NOMO-1 (cell line): ENCODE data around the gene LDHD.
A peak's percentile ranks its signal among the peaks of the same experiment; 100 is the strongest.

Experiments
- DNase-seq, 2 experiments: peaks; one replicate each; lab custom pipeline; 2025; ENCODE audit not compliant: unreplicated experiment in 2 of 2; lab: John Stamatoyannopoulos, UW

The LDHD gene

GRCh38 chr16:75083813-75084212 is 32.8 kb downstream of the LDHD start:
- no peak for DNase-seq

DNA sequence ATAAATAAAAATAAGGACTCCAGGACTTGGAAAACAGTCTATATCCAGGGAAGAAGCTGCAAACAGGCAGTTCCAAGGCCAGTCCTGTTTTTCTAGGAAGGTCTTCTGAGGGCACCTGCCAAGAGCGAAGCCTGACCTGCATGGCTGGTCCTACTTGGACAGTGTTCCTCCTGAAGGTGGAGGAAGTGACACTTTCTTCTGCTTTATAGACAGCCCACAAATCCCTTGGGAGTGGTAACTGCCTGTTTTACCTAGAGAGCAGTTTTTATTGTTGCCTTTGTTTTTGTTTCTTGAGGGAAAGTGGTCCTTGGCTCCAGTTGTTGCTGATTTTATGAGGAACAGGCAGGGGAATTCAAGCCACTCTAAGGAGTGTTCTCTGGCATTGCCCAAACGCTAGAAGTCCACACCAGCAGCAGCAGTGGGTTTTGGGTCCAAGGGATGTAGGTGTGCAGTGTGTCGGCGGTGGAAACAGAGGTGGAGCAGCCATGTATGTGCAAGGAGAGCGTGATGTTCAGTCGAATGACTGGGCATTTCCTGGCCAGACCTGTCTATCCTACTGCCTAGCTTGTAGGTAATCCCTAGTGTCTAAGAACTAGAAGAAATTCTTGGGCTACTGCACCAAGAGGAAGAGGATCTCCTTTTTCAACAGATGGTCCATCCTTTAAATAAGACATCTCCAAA is 35.3 kb downstream of the LDHD start:
- no peak for DNase-seq

- no peak for DNase-seq
Observed at GRCh38 chr16:75080205-75081029, 36.2 kb downstream of the LDHD start.

DNA sequence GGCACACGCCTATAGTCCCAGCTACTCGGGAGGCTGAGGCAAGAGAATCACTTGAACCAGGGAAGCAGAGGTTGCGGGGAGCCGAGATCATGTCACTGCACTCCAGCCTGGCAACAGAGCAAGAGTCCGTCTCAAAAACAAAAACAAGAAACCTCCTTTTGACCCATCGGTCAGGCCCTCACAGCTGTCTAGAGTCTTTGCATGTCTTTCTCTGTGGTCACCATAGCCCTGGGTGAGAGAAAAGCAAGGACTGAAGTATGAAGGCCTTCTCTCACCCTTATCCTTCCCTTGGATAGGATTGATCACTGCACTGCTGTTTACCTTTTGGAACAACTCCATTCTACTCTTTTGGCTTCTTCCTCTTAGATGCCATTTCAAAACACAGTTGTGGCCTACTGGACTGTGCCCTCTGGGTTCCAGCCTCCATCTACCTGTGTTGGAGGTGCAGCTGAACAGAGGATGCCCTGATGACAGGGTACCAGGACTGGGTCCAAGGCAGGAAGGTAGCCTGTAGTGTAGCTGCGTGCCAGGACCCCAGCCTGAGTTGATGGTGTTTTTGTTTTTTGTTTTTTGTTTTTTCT is 37.1 kb downstream of the LDHD start:
- DNase-seq: no peak

GRCh38 chr16:75078886-75079285 is 37.7 kb downstream of the LDHD start:
- DNase-seq: no peak

- peak in 1 of 2 experiments; percentile 30 for DNase-seq
Observed at GRCh38 chr16:75075688-75076268, 40.8 kb downstream of the LDHD start.

DNA sequence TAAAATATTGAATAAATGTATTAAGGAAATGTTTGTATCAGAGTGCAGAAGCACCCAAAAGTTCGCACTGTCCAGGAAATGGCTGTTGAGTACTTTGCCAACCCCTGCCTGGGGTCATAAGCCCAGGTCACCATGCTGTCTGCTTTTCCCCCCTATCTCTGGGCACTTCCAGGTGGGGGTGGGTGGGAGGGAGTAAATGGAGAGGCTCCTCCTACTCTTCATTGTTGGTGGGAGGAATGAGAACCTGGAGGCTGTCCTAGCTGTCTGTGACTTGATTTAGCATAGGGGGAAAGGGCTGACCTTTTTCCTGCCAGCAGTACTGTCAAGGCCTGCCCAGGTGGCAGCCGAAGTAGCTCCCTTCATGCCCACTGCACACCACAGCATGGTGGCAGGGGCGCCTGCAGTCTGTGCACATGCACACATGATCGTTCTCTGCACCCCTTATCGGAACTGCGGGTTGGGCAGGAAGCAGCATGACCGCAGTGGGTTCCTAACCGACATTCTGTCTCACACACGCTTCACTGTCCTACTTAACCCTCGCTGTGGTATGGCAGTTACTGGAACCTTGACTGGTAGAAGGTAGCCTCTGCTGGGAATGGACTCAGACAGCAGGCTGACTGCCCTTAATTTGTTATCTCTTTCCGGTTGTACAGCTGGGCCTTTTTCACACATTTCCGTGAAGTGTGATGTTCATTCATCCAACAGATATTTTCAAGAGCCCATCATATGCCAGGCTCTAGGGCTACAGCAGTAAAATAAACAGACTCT is 41.5 kb downstream of the LDHD start:
- DNase-seq: peak; percentile 93 to 94

DNA sequence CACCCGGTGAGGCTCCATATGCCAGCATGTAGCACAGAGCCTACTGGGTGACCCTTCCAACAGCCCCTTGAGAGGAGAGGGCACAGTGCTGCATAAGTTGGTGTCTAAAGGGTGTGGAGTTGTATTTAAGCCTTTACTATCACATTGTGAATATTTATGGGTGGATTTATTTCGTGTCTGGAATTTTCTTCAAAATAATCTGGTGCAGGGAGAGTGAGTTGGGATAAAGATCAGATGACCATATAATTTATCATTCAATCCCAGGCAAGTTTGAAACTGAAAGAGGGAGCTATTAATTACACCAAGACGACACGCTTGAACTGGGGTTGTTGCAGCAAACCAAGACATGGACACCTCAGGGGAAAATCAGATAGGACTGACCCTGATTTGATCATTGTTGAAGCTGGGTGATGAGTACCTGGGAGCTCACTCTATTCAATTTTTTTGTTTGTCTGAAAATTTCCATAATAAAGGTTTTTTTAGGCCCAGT is 42.2 kb downstream of the LDHD start:
- no peak for DNase-seq

- DNase-seq: no peak
Observed at GRCh38 chr16:75073545-75074303, 42.9 kb downstream of the LDHD start.

GRCh38 chr16:75072239-75072947 is 44.2 kb downstream of the LDHD start:
- no peak for DNase-seq

- DNase-seq: no peak
Observed at GRCh38 chr16:75071621-75072020, 45.0 kb downstream of the LDHD start.

GRCh38 chr16:75070012-75070841 is 46.4 kb downstream of the LDHD start:
- no peak for DNase-seq

GRCh38 chr16:75068085-75069031 is 48.2 kb downstream of the LDHD start:
- no peak for DNase-seq

- no peak for DNase-seq
Observed at GRCh38 chr16:75066861-75067447, 49.6 kb downstream of the LDHD start.

GRCh38 chr16:75065521-75066149 is 50.9 kb downstream of the LDHD start:
- no peak for DNase-seq

DNA sequence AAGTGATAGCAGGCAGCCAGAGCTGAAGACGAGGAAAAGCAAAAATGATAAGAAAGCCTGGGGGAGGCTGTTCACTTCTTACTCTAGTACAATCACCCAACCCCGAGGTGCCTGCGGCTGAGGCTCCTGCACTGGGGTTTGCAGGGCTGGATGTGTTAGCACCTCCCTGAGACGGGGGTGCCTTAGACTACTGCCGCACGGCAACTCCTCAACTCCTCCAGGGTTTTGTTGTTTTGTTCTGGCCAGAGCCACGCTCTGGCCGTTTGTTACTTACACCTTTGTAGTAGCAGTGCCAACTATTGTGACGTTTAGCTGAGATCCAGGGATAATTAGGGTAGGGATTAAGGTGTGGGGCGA is 51.5 kb downstream of the LDHD start:
- DNase-seq: no peak
